Measurements from ENCODE around the gene PITPNM3.
"Not testable (repeated sequence)": the region's sequence is repeated elsewhere in the genome, so short reads cannot be mapped to it uniquely, and the experiment has no call there.

Gene PITPNM3

DNA sequence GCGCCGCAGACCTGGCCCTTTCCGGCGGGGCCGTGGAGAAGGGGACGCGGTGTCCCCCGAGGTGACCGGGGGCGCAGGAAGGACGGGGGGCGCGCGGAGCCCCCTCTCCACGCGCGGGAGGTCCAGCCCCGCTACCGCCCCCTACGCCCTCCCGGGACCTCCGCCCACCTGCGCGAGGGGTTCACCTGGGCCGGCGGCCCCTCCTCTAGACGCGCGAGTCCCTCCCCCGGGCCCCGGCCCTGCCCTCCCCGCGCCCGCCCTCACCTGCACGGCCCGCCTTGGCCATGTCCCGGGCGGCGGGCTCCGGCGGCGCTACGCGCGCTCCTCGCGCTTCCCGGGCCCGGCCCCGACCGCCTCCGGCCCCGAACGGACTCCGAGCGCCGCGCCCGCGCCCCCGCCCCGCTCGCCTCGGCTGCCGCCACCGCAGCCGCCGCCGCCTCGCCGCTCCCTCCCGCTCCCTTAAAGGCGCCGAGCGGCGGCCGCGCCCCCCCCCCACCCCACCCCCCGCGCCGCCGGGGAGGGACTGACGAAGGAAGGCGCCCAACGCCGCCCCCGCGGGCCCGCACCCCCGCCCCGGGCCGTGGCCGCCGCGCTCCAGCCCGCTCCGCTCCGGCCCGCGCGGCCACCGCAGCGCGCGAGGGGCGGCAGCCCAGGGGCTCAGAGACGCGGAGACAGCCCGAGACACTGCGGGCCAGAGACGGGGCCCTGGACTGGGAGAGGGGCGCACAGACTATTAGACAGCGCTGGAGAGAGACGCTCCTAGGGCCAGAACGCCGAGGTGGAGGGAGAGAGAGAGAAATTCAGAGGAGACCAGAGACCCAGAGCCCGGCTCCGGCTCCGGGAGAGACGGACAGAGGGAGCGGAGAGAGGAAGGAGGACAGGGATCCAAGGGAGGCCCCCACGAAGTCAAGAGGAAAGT is at the start of gene PITPNM3:
Gene PITPNM3, minus strand, starts transcription at position 435 of the 919 bp plus-strand sequence. Its CDS starts 149 bp downstream, at position 286.
- Mint-ChIP-seq H3K36me3 (ENCODE audit: low read depth) (no peaks in the 10 kb centered on the region), H3K27me3 (peaks cover 84% of the 10 kb centered on the region), H3K4me3 (peak within 1 kb of the TSS; percentile 69), H3K9me3 (peaks cover 14% of the 10 kb centered on the region), H3K4me1 (ENCODE audit: low read depth) (peaks cover 19% of the 10 kb centered on the region), H3K27ac (no peak within 1 kb of the TSS)
- intact Hi-C loops (cut with micrococcal nuclease) = no loop called here

- peaks cover 92% of the 10 kb centered on the region for H3K36me3 Mint-ChIP-seq (ENCODE audit: low read depth)
- intact Hi-C loops (cut with micrococcal nuclease) = no loop called here
- H3K27me3 Mint-ChIP-seq = no peaks in the 10 kb centered on the region
- H3K4me3 Mint-ChIP-seq = no peak overlapping the region
- no peaks in the 10 kb centered on the region for H3K9me3 Mint-ChIP-seq
- no peak overlapping the region for H3K27ac Mint-ChIP-seq
- peaks cover 25% of the 10 kb centered on the region for H3K4me1 Mint-ChIP-seq (ENCODE audit: low read depth)
These were observed 48.8 kb upstream of the PITPNM3 start for GRCh38 chr17:6605142-6605541.

GRCh38 chr17:6603744-6604325 is 47.5 kb upstream of the PITPNM3 start:
- intact Hi-C loops (cut with micrococcal nuclease) = no loop called here
- H3K9me3 Mint-ChIP-seq = no peaks in the 10 kb centered on the region

GRCh38 chr17:6602141-6602540 is 45.8 kb upstream of the PITPNM3 start:
- Mint-ChIP-seq H3K27me3 (no peaks in the 10 kb centered on the region), H3K4me3 (no peak overlapping the region), H3K36me3 (ENCODE audit: low read depth) (peaks cover 68% of the 10 kb centered on the region), H3K9me3 (no peaks in the 10 kb centered on the region), H3K27ac (no peak overlapping the region), H3K4me1 (ENCODE audit: low read depth) (peaks cover 42% of the 10 kb centered on the region)
- intact Hi-C loops (cut with micrococcal nuclease) = no loop called here

More at GRCh38 chr17:6603744-6604325, 47.5 kb upstream of the PITPNM3 start:
- no peak overlapping the region for H3K4me3 Mint-ChIP-seq
- peaks cover 82% of the 10 kb centered on the region for H3K36me3 Mint-ChIP-seq (ENCODE audit: low read depth)
- no peak overlapping the region for H3K27ac Mint-ChIP-seq
- no peaks in the 10 kb centered on the region for H3K27me3 Mint-ChIP-seq
- peaks cover 31% of the 10 kb centered on the region for H3K4me1 Mint-ChIP-seq (ENCODE audit: low read depth)

- peaks cover 42% of the 10 kb centered on the region for H3K4me1 Mint-ChIP-seq (ENCODE audit: low read depth)
- no peaks in the 10 kb centered on the region for H3K9me3 Mint-ChIP-seq
- intact Hi-C loops (cut with micrococcal nuclease) = no loop called here
- H3K27me3 Mint-ChIP-seq = no peaks in the 10 kb centered on the region
- peaks cover 60% of the 10 kb centered on the region for H3K36me3 Mint-ChIP-seq (ENCODE audit: low read depth)
- peak overlapping the region; percentile 65 for H3K27ac Mint-ChIP-seq
- H3K4me3 Mint-ChIP-seq = no peak overlapping the region
These were observed 43.0 kb upstream of the PITPNM3 start for GRCh38 chr17:6599364-6599763.

DNA sequence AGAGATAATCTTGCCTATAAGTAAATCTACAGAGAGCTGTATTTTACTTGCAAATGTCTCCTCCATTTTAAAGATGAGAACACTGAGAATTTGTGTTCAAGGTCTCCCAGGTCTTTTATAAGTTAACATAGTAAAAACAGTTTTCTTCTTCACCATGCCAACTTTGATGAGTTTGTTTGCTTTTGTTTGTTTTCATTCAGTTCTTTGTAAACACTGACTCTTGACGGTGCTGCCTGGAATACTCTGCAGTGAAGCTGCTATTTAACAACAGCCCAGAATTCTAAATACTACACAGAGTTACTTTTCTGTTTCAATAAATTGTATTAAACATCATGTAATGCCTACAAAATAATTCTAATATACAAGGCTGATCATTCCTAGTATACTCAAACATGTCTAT is 41.4 kb upstream of the PITPNM3 start:
- Mint-ChIP-seq H3K36me3 (ENCODE audit: low read depth) (peaks cover 60% of the 10 kb centered on the region), H3K27ac (no peak overlapping the region), H3K27me3 (no peaks in the 10 kb centered on the region), H3K9me3 (no peaks in the 10 kb centered on the region), H3K4me3 (no peak overlapping the region), H3K4me1 (ENCODE audit: low read depth) (peaks cover 37% of the 10 kb centered on the region)
- intact Hi-C loops (cut with micrococcal nuclease) = no loop called here

DNA sequence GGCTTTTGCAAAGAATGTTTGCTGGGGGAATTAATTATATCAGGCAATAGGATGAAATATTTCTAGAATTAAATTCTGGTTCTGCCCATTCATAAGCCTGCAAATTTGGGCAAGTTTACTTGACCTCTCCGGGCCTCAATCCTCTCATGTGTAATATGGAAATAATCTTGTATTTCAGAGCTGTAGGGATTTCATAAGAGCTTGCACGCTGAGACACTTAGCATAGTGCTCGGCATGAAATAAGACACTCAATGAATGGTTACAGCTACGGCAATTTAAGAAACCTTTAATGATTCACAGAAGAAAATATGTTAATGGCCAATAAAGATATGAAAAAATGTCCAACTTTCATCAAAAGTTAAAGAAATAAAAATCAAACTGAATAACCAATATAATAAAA is 40.6 kb upstream of the PITPNM3 start:
- no peaks in the 10 kb centered on the region for H3K9me3 Mint-ChIP-seq
- H3K27me3 Mint-ChIP-seq = no peaks in the 10 kb centered on the region
- H3K36me3 Mint-ChIP-seq (ENCODE audit: low read depth) = peaks cover 60% of the 10 kb centered on the region
- intact Hi-C loops (cut with micrococcal nuclease) = no loop called here
- no peak overlapping the region for H3K27ac Mint-ChIP-seq
- H3K4me1 Mint-ChIP-seq (ENCODE audit: low read depth) = peaks cover 37% of the 10 kb centered on the region
- H3K4me3 Mint-ChIP-seq = no peak overlapping the region

GRCh38 chr17:6596511-6596910 is 40.2 kb upstream of the PITPNM3 start:
- Mint-ChIP-seq H3K9me3 (no peaks in the 10 kb centered on the region), H3K27me3 (no peaks in the 10 kb centered on the region)

GRCh38 chr17:6596081-6596480 is 39.7 kb upstream of the PITPNM3 start:
- Mint-ChIP-seq H3K9me3 (no peaks in the 10 kb centered on the region), H3K4me3 (no peak overlapping the region), H3K27me3 (no peaks in the 10 kb centered on the region), H3K4me1 (ENCODE audit: low read depth) (peaks cover 32% of the 10 kb centered on the region), H3K27ac (no peak overlapping the region), H3K36me3 (ENCODE audit: low read depth) (peaks cover 62% of the 10 kb centered on the region)
- intact Hi-C loops (cut with micrococcal nuclease) = no loop called here

More at GRCh38 chr17:6596511-6596910, 40.2 kb upstream of the PITPNM3 start:
- peaks cover 36% of the 10 kb centered on the region for H3K4me1 Mint-ChIP-seq (ENCODE audit: low read depth)
- intact Hi-C loops (cut with micrococcal nuclease) = no loop called here
- H3K36me3 Mint-ChIP-seq (ENCODE audit: low read depth) = peaks cover 61% of the 10 kb centered on the region
- no peak overlapping the region for H3K27ac Mint-ChIP-seq
- H3K4me3 Mint-ChIP-seq = no peak overlapping the region

DNA sequence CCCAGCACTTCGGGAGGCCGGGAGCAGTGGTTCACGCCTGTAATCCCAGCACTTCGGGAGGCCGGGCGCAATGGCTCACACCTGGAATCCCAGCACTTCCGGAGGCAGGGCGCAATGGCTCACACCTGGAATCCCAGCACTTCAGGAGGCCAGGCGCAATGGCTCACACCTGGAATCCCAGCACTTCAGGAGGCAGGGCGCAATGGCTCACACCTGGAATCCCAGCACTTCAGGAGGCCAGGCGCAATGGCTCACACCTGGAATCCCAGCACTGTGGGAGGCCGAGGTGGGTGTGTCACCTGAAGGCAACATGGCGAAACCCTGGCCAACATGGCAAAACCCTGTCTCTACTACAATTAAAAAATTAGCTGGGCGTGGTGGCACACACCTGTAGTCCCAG is 37.0 kb upstream of the PITPNM3 start:
- H3K27me3 Mint-ChIP-seq; H3K27ac Mint-ChIP-seq; intact Hi-C loops (cut with micrococcal nuclease); H3K9me3 Mint-ChIP-seq; H3K4me3 Mint-ChIP-seq: not testable (repeated sequence)
- H3K36me3 Mint-ChIP-seq (ENCODE audit: low read depth) = peaks cover 76% of the 10 kb centered on the region
- H3K4me1 Mint-ChIP-seq (ENCODE audit: low read depth) = peaks cover 29% of the 10 kb centered on the region

DNA sequence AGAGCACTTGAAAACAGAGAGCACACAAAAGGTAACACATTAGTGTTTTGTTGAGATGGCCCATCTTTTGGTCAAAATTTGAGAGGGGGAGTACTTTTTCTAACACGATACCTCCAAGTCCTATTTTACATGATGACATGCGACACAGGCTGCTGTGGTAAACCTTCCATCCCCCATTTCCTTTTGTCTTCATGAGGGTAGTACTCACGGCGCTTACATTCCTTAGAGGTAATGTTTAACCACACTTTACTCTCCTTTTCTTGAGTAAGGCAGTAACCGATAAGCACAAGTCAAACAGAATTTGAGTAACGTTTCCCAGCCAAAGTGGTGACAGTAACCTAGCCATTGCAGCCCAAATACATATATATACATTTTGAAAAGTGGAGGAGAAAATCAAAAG is 35.8 kb upstream of the PITPNM3 start:
- no peaks in the 10 kb centered on the region for H3K27me3 Mint-ChIP-seq
- no peak overlapping the region for H3K4me3 Mint-ChIP-seq
- intact Hi-C loops (cut with micrococcal nuclease) = no loop called here
- H3K36me3 Mint-ChIP-seq (ENCODE audit: low read depth) = peaks cover 88% of the 10 kb centered on the region
- H3K27ac Mint-ChIP-seq = peak overlapping the region; percentile 1
- peaks cover 9% of the 10 kb centered on the region for H3K9me3 Mint-ChIP-seq
- H3K4me1 Mint-ChIP-seq (ENCODE audit: low read depth) = peaks cover 29% of the 10 kb centered on the region

GRCh38 chr17:6591599-6592158 is 35.3 kb upstream of the PITPNM3 start:
- H3K9me3 Mint-ChIP-seq = peaks cover 9% of the 10 kb centered on the region
- H3K36me3 Mint-ChIP-seq (ENCODE audit: low read depth) = peaks cover 93% of the 10 kb centered on the region
- no peak overlapping the region for H3K4me3 Mint-ChIP-seq
- H3K27ac Mint-ChIP-seq = peak overlapping the region; percentile 1
- intact Hi-C loops (cut with micrococcal nuclease) = no loop called here
- peaks cover 29% of the 10 kb centered on the region for H3K4me1 Mint-ChIP-seq (ENCODE audit: low read depth)
- H3K27me3 Mint-ChIP-seq = no peaks in the 10 kb centered on the region

DNA sequence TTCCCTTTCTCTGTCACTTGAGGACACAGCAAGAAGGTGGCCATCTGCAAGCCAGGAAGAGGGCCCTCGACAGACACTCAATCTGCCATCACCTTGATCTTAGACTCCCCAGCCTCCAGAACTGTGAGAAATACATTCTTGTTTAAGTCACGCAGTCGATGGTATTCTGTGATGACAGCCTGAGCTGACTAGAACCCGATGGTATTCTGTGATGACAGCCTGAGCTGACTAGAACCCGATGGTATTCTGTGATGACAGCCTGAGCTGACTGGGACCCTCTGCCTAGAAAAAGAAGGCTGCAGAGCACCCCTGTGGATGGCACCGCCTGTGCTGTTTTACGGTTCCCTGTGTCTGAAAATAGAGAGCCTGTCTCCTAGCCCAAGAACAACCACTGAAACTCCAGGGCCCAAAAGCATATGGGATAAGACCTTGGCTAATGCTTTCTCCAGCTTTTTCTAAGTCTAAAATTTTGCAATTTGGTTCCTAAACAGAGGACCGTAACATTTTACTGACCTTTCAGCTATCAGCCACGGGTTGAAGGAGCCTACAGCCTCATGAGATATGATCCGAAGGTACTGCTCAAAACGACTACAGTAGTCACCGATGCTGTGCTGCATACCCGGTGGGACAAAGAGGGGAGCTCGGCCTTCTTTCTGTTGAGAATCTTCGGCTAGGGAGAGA is 33.1 kb upstream of the PITPNM3 start:
- Mint-ChIP-seq H3K27ac (no peak overlapping the region), H3K9me3 (peaks cover 29% of the 10 kb centered on the region), H3K27me3 (no peaks in the 10 kb centered on the region), H3K4me3 (no peak overlapping the region), H3K4me1 (ENCODE audit: low read depth) (peaks cover 29% of the 10 kb centered on the region), H3K36me3 (ENCODE audit: low read depth) (peaks cover 97% of the 10 kb centered on the region)
- intact Hi-C loops (cut with micrococcal nuclease) = no loop called here

- Mint-ChIP-seq H3K27ac (peak overlapping the region; percentile 29), H3K4me3 (no peak overlapping the region), H3K36me3 (ENCODE audit: low read depth) (peaks cover 97% of the 10 kb centered on the region), H3K27me3 (no peaks in the 10 kb centered on the region), H3K9me3 (peaks cover 33% of the 10 kb centered on the region), H3K4me1 (ENCODE audit: low read depth) (peaks cover 29% of the 10 kb centered on the region)
- intact Hi-C loops (cut with micrococcal nuclease) = no loop called here
These were observed 31.8 kb upstream of the PITPNM3 start for GRCh38 chr17:6588165-6588564.
